Measurements from ENCODE around the gene CLCN7.

Gene CLCN7

GRCh38 chr16:1461146-1461545, 13.7 kb downstream of the CLCN7 start:
- no peak overlapping the region for H3K27ac ChIP-seq (ENCODE audit: low read length)
- DNase-seq (ENCODE audit: low read depth, low spot score) = no peak
- no CpG with 5 or more reads among the region's 24 CpGs for WGBS (ENCODE audit: insufficient coverage, insufficient read length)
- H3K9me3 ChIP-seq (ENCODE audit: control insufficient read depth, insufficient read depth, low read length) = no peaks in the 10 kb centered on the region
- H3K4me3 ChIP-seq (ENCODE audit: low read length) = no peak overlapping the region
- H3K36me3 ChIP-seq (ENCODE audit: control insufficient read depth, insufficient read depth, low read length) = peaks cover 19% of the 10 kb centered on the region
- no peaks in the 10 kb centered on the region for H3K4me1 ChIP-seq (ENCODE audit: control insufficient read depth, insufficient read depth, low read length)
- H3K27me3 ChIP-seq (ENCODE audit: control insufficient read depth, insufficient read depth, low read length) = no peaks in the 10 kb centered on the region

- Histone ChIP-seq H3K36me3 (ENCODE audit: control insufficient read depth, insufficient read depth, low read length) (peaks cover 19% of the 10 kb centered on the region), H3K9me3 (ENCODE audit: control insufficient read depth, insufficient read depth, low read length) (no peaks in the 10 kb centered on the region), H3K4me1 (ENCODE audit: control insufficient read depth, insufficient read depth, low read length) (no peaks in the 10 kb centered on the region), H3K27me3 (ENCODE audit: control insufficient read depth, insufficient read depth, low read length) (no peaks in the 10 kb centered on the region), H3K4me3 (ENCODE audit: low read length) (no peak overlapping the region), H3K27ac (ENCODE audit: low read length) (no peak overlapping the region)
- WGBS (ENCODE audit: insufficient coverage, insufficient read length) = no CpG with 5 or more reads among the region's 30 CpGs
- no peak for DNase-seq (ENCODE audit: low read depth, low spot score)
Measured at GRCh38 chr16:1460602-1461138, 14.2 kb downstream of the CLCN7 start.

- Histone ChIP-seq H3K36me3 (ENCODE audit: control insufficient read depth, insufficient read depth, low read length) (peaks cover 26% of the 10 kb centered on the region), H3K27ac (ENCODE audit: low read length) (no peak overlapping the region), H3K9me3 (ENCODE audit: control insufficient read depth, insufficient read depth, low read length) (no peaks in the 10 kb centered on the region), H3K4me3 (ENCODE audit: low read length) (no peak overlapping the region), H3K27me3 (ENCODE audit: control insufficient read depth, insufficient read depth, low read length) (no peaks in the 10 kb centered on the region), H3K4me1 (ENCODE audit: control insufficient read depth, insufficient read depth, low read length) (no peaks in the 10 kb centered on the region)
- WGBS (ENCODE audit: insufficient coverage, insufficient read length) = no CpG with 5 or more reads among the region's 10 CpGs
- no peak for DNase-seq (ENCODE audit: low read depth, low spot score)
Measured at GRCh38 chr16:1459967-1460366, 14.9 kb downstream of the CLCN7 start.

GRCh38 chr16:1458977-1459341, 15.9 kb downstream of the CLCN7 start:
- Histone ChIP-seq H3K4me1 (ENCODE audit: control insufficient read depth, insufficient read depth, low read length) (no peaks in the 10 kb centered on the region), H3K27me3 (ENCODE audit: control insufficient read depth, insufficient read depth, low read length) (no peaks in the 10 kb centered on the region), H3K27ac (ENCODE audit: low read length) (no peak overlapping the region), H3K36me3 (ENCODE audit: control insufficient read depth, insufficient read depth, low read length) (peaks cover 33% of the 10 kb centered on the region), H3K9me3 (ENCODE audit: control insufficient read depth, insufficient read depth, low read length) (no peaks in the 10 kb centered on the region), H3K4me3 (ENCODE audit: low read length) (no peak overlapping the region)
- no peak for DNase-seq (ENCODE audit: low read depth, low spot score)
- no CpG with 5 or more reads among the region's 14 CpGs for WGBS (ENCODE audit: insufficient coverage, insufficient read length)

- peaks cover 37% of the 10 kb centered on the region for H3K36me3 ChIP-seq (ENCODE audit: control insufficient read depth, insufficient read depth, low read length)
- H3K27ac ChIP-seq (ENCODE audit: low read length) = no peak overlapping the region
- no peak overlapping the region for H3K4me3 ChIP-seq (ENCODE audit: low read length)
- no peaks in the 10 kb centered on the region for H3K4me1 ChIP-seq (ENCODE audit: control insufficient read depth, insufficient read depth, low read length)
- H3K27me3 ChIP-seq (ENCODE audit: control insufficient read depth, insufficient read depth, low read length) = no peaks in the 10 kb centered on the region
- no peak for DNase-seq (ENCODE audit: low read depth, low spot score)
- no CpG with 5 or more reads among the region's 26 CpGs for WGBS (ENCODE audit: insufficient coverage, insufficient read length)
- H3K9me3 ChIP-seq (ENCODE audit: control insufficient read depth, insufficient read depth, low read length) = no peaks in the 10 kb centered on the region
Measured at GRCh38 chr16:1458336-1458976, 16.4 kb downstream of the CLCN7 start.

GRCh38 chr16:1457489-1458245, 17.2 kb downstream of the CLCN7 start:
- Histone ChIP-seq H3K27ac (ENCODE audit: low read length) (no peak overlapping the region), H3K4me1 (ENCODE audit: control insufficient read depth, insufficient read depth, low read length) (no peaks in the 10 kb centered on the region), H3K36me3 (ENCODE audit: control insufficient read depth, insufficient read depth, low read length) (peaks cover 38% of the 10 kb centered on the region), H3K9me3 (ENCODE audit: control insufficient read depth, insufficient read depth, low read length) (no peaks in the 10 kb centered on the region), H3K27me3 (ENCODE audit: control insufficient read depth, insufficient read depth, low read length) (no peaks in the 10 kb centered on the region), H3K4me3 (ENCODE audit: low read length) (no peak overlapping the region)
- DNase-seq (ENCODE audit: low read depth, low spot score) = no peak
- WGBS (ENCODE audit: insufficient coverage, insufficient read length) = no CpG with 5 or more reads among the region's 42 CpGs

- Histone ChIP-seq H3K27ac (ENCODE audit: low read length) (no peak overlapping the region), H3K36me3 (ENCODE audit: control insufficient read depth, insufficient read depth, low read length) (peaks cover 45% of the 10 kb centered on the region), H3K4me1 (ENCODE audit: control insufficient read depth, insufficient read depth, low read length) (no peaks in the 10 kb centered on the region), H3K9me3 (ENCODE audit: control insufficient read depth, insufficient read depth, low read length) (no peaks in the 10 kb centered on the region), H3K4me3 (ENCODE audit: low read length) (no peak overlapping the region), H3K27me3 (ENCODE audit: control insufficient read depth, insufficient read depth, low read length) (no peaks in the 10 kb centered on the region)
- no CpG with 5 or more reads among the region's 16 CpGs for WGBS (ENCODE audit: insufficient coverage, insufficient read length)
- no peak for DNase-seq (ENCODE audit: low read depth, low spot score)
Measured at GRCh38 chr16:1456951-1457350, 17.9 kb downstream of the CLCN7 start.

GRCh38 chr16:1455190-1456171, 19.3 kb downstream of the CLCN7 start:
- Histone ChIP-seq H3K4me1 (ENCODE audit: control insufficient read depth, insufficient read depth, low read length) (no peaks in the 10 kb centered on the region), H3K36me3 (ENCODE audit: control insufficient read depth, insufficient read depth, low read length) (peaks cover 44% of the 10 kb centered on the region), H3K4me3 (ENCODE audit: low read length) (no peak overlapping the region), H3K27ac (ENCODE audit: low read length) (no peak overlapping the region), H3K9me3 (ENCODE audit: control insufficient read depth, insufficient read depth, low read length) (no peaks in the 10 kb centered on the region), H3K27me3 (ENCODE audit: control insufficient read depth, insufficient read depth, low read length) (no peaks in the 10 kb centered on the region)
- DNase-seq (ENCODE audit: low read depth, low spot score) = no peak
- WGBS (ENCODE audit: insufficient coverage, insufficient read length) = no CpG with 5 or more reads among the region's 41 CpGs

GRCh38 chr16:1454561-1454960, 20.3 kb downstream of the CLCN7 start:
- no peaks in the 10 kb centered on the region for H3K9me3 ChIP-seq (ENCODE audit: control insufficient read depth, insufficient read depth, low read length)
- H3K4me3 ChIP-seq (ENCODE audit: low read length) = no peak overlapping the region
- H3K27ac ChIP-seq (ENCODE audit: low read length) = no peak overlapping the region
- no peak for DNase-seq (ENCODE audit: low read depth, low spot score)
- no CpG with 5 or more reads among the region's 17 CpGs for WGBS (ENCODE audit: insufficient coverage, insufficient read length)
- no peaks in the 10 kb centered on the region for H3K27me3 ChIP-seq (ENCODE audit: control insufficient read depth, insufficient read depth, low read length)
- H3K36me3 ChIP-seq (ENCODE audit: control insufficient read depth, insufficient read depth, low read length) = peaks cover 40% of the 10 kb centered on the region
- no peaks in the 10 kb centered on the region for H3K4me1 ChIP-seq (ENCODE audit: control insufficient read depth, insufficient read depth, low read length)

GRCh38 chr16:1453316-1453715, 21.5 kb downstream of the CLCN7 start:
- Histone ChIP-seq H3K27ac (ENCODE audit: low read length) (no peak overlapping the region), H3K9me3 (ENCODE audit: control insufficient read depth, insufficient read depth, low read length) (no peaks in the 10 kb centered on the region), H3K27me3 (ENCODE audit: control insufficient read depth, insufficient read depth, low read length) (no peaks in the 10 kb centered on the region), H3K4me3 (ENCODE audit: low read length) (no peak overlapping the region), H3K4me1 (ENCODE audit: control insufficient read depth, insufficient read depth, low read length) (no peaks in the 10 kb centered on the region), H3K36me3 (ENCODE audit: control insufficient read depth, insufficient read depth, low read length) (peaks cover 45% of the 10 kb centered on the region)
- DNase-seq (ENCODE audit: low read depth, low spot score) = no peak
- no CpG with 5 or more reads among the region's 19 CpGs for WGBS (ENCODE audit: insufficient coverage, insufficient read length)

Measured in iPS DF 6.9 (cell line).